Kidney glomerular epithelial cell (primary cell): ENCODE results near the gene CHRNB1.
"Not testable (repeated sequence)": the region's sequence is repeated elsewhere in the genome, so short reads cannot be mapped to it uniquely, and the experiment has no call there.

Source experiments
- DNase-seq: peaks from one replicate; lab custom pipeline; 2025; lab: John Stamatoyannopoulos, UW

CHRNB1 gene

GRCh38 chr17:7467498-7467897, 22.6 kb downstream of the CHRNB1 start:
- DNase-seq = no peak

- DNase-seq = no peak
Measured at GRCh38 chr17:7468290-7468689, 23.4 kb downstream of the CHRNB1 start.

GRCh38 chr17:7468804-7469389, 24.0 kb downstream of the CHRNB1 start:
- no peak for DNase-seq

DNA sequence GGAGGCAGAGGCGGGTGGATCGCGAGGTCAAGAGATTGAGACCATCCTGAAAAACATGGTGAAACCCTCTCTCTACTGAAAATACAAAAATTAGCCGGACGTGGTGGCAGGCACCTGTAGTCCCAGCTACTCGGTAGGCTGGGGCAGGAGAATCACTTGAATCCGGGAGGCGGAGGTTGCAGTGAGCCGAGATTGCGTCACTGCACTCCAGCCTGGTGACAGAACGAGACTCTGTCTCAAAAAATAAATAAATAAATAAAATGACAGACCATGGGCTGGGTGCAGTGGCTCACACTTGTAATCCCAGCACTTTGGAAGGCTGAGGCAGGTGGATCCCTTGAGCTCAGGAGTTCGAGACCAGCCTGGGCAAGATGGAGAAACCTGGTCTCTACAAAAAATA, 25.0 kb downstream of the CHRNB1 start:
- not testable (repeated sequence) for DNase-seq

- not testable (repeated sequence) for DNase-seq
Measured at GRCh38 chr17:7470457-7470973, 25.7 kb downstream of the CHRNB1 start.

- DNase-seq = no peak
Measured at GRCh38 chr17:7471729-7472128, 26.9 kb downstream of the CHRNB1 start.

DNA sequence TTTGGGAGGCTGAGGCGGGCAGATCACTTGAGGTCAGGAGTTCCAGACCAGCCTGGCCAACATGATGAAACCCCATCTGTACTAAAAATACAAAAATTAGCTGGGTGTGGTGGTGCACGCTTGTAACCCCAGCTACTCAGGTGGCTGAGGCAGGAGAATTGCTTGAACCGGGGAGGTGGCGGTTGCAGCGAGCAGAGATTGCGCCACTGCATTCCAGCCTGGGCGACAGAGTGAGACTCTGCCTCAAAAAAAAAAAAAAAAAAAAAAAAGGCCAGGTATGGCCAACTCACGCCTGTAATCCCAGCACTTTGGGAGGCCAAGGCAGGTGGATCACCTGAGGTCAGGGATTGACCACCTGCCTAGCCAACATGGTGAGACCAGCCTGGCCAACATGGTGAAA, 29.9 kb downstream of the CHRNB1 start:
- not testable (repeated sequence) for DNase-seq

- DNase-seq = no peak
Measured at GRCh38 chr17:7475764-7476422, 31.0 kb downstream of the CHRNB1 start.

- peak; percentile 40 for DNase-seq
Measured at GRCh38 chr17:7476494-7476893, 31.6 kb downstream of the CHRNB1 start.

DNA sequence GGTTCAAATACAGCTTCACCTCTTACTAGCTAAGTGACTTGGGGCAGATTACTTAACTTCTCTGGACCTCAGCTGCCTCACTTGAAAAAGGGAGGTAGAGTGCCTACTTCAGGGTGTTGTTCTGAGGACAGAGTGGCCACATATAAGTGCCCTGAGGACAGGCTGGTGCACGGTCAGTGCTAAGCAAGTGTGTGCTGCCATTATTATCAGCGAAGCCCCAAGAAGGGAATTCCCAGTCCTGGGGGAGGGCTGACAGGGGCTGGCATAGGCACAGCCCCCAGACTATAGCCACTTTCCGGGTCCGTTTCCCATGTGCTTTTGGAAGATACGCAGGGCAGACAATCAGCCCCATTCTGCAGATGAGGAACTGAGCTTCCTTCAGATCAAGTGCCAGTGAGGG, 32.1 kb downstream of the CHRNB1 start:
- no peak for DNase-seq

DNA sequence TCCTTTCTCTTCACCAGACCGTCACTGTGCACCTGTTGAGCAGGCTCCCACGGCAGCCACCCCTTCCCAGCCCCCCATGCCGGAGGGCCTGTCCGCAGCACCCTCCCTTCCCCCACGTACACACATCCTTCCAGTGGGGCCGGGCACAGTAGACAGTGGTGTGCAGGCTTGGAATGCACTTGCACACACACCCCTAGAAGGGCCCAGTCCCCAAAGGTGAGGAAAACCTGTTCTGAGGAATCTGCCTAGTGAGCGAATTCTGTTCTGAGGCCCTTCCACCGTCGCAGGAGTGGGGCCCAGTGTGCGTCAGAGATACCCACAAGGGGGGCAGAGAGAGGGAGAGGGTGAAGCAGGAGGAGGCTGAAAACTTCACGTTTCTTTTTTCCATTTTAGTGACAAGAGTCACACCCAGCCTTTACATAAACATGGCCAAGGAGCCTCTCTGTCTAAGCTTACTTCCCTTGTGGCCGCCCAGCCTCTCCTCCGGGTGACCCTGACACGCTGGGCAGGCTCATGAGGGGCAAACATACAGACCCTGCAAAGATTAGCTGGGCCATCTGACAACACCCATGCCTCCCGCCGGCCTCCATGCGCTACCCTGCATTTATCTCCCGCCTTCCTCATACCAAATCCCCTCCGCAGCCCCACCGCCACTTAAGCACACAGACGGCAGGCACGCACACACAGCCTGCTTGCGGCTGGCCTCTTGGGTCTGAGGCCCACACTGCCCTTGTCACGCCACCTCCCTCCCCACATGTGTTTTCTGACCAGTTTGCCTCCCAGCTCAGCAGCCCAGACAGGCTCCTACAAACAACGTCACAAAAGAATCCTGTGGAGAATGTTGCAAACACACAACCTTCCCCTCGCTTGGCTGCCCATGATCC, 32.8 kb downstream of the CHRNB1 start:
- DNase-seq = peak; percentile 45

DNA sequence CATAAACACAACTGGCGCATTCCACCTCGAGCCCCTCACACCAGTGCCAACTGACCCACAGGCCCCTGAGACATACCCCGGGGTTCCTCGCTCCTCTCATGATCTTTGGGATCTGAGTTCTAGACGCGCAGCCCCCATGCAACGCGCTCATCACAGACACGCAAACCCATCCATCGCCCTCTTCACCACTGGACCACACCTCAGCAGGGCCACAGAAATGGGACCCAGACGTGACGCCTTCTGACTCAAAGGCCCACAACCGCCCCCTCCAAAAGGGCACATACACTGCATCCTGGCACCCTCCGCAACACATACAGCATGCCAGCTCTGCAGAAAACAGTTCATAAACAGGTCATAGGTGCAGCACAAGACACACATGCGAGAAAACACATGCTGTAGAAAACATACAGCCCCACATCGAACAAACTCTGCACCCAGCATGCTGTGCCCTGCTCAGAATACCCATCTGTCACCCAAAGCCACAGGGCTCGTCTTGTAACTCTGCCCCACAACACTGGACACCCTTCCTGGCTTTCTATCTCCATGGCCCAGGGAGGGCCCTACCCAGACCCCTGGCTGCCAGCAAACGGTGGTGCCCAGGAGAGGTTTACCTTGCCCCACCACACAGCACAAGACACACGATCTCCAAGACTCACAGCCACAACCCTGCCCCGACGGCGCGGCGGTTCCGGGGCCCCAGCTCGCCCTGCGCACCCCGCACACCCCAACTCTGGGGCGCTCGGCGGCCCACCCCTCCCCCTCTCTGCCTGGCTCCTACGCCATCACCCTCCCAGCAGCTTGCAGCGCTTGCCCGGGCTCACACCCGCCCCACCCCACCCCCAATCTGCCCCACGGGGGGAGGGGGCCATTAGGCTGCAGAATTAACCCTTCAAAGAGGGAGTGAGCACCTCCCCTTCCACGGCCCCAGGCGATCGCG, 33.7 kb downstream of the CHRNB1 start:
- peak; percentile 18 for DNase-seq

- peak; percentile 25 for DNase-seq
Measured at GRCh38 chr17:7479213-7480088, 34.6 kb downstream of the CHRNB1 start, which contains the start of gene ZBTB4. TSS of gene ZBTB4 (minus strand) at chr17:7479631. CDS start at chr17:7466801, 12,830 bp downstream.

DNA sequence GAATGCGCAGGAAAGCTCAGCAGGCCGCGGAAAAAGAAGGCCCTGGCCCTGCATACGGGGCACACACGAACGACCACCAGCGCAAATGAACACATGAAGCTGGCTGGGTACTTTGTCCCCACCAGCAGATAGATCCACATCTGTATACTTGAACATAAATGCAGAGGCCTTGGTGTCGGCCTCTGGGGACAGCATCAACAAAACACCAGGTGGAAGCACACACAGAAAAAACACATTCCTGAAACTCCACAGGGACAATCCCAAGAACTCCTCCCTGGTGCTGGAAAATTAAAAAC, 35.2 kb downstream of the CHRNB1 start:
- no peak for DNase-seq

DNA sequence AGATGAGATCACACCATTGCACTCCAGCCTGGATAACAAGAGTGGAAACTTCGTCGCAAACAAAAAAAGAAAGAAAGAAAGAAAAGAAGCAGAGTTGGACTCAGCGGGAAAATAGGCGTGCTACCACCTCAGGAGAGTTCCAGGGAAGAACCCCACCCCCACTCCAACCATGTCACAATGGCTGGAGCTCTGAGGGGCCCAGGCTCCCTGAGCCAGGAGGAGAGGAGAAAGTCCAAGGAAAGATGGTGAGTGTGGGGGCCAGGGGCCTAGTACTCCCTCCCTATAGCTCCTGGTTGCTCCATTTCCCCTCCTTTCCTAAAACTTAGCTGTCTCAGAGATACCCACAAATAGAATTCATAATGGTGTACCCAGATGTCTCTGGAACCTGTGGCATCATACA, 36.4 kb downstream of the CHRNB1 start, which contains the start of gene SLC35G6:
Gene SLC35G6, plus strand, starts transcription at position 172 of the 400 bp plus-strand sequence. Its CDS starts 71 bp downstream, at position 243.
- DNase-seq = not testable (repeated sequence)

DNA sequence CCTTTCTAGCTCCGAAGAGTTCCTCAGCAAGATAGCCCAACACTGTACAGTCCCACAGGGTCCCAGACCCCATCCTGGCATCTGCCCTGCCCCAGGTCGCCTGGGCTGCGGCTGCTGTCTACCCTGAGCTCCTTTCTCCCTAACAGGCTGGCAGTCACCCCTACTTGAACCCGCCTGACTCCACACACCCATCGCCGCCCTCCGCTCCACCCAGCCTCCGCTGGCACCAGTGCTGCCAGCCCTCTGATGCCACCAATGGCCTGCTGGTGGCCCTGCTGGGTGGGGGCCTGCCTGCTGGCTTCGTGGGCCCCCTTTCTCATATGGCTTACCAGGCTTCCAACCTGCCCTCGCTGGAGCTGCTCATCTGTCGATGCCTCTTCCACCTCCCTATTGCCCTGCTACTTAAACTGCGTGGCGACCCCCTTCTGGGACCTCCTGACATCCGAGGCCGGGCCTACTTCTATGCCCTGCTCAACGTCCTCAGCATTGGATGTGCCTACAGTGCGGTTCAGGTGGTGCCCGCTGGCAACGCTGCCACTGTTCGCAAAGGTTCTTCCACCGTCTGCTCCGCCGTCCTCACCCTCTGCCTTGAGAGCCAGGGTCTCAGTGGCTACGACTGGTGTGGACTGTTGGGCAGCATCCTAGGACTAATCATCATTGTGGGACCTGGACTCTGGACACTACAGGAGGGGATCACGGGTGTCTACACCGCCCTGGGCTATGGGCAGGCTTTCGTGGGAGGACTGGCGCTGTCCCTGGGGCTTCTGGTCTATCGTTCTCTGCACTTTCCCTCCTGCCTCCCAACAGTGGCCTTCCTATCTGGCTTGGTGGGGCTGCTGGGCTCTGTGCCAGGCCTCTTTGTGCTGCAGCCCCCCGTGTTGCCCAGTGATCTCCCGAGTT, 37.2 kb downstream of the CHRNB1 start:
- DNase-seq = not testable (repeated sequence)

DNA sequence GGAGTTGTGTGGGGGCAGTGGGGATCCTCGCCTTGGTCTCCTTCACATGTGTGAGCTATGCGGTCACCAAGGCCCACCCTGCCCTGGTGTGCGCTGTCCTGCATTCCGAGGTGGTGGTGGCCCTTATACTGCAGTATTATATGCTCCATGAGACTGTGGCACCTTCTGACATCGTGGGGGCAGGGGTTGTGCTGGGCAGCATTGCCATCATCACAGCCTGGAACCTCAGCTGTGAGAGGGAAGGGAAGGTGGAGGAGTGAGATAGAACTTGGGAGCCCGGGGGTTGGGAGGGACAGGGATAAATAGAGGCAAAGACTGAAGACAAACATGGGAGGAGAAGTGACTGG, 37.9 kb downstream of the CHRNB1 start:
- DNase-seq = not testable (repeated sequence)

DNA sequence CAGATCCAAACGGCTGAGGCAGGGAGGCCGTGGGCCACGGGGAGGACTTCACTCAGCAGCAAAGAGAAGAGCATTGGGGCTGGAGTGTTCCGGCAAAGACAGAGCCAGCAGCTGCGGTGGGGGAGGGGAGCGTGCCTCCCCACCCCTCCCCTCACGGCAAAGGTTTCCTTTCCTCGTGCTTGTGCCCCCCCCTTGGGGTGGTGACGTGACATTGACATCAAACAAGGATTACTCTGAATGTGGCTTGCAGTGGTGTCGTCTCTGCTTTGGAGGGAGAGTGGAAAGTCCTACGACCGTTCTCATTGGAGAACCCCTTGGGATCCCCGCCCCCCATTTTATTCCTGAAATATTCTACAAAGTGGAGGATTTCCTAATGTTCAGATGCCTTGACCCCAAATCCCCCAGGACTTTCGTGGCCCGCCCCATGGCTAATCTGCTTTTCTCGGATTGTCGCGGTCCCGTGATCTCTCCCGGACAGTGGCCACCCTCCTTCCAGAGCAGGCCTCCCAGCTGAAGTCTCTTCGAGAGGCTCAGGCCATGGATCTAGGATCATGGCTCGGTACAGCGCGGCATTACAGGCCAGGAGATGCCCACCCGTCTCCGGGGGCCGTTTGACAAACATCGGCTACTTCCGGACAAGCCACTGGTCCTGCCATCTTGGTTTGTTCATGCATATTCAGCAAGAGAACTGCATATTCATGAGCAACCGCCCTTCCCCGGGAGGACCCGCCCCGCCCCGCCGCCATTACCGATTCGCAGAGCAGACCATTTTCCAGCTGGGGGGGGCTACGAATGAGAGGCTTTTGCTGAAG, 38.6 kb downstream of the CHRNB1 start:
- peak; percentile 99 for DNase-seq
